Activated CD8-positive, alpha-beta T cell treated with anti-CD3 and anti-CD28 coated beads for 36 hours (primary cell): ENCODE results near the gene FAM98C. TPM values are rescaled to one million over a fixed set of nuclear protein-coding genes. Genes with fewer than 3 reads are reported as not detected.

Source experiments
- ATAC-seq: fragments of 200-7000 bp; cut with Tn5 transposase; one replicate; pipeline ENCODE4 v1.10.0; 2021; ENCODE audit warnings: mild to moderate bottlenecking, moderate library complexity
- CTCF ChIA-PET: fragments of 350-600 bp; sonication (Branson Sonifier 250); formaldehyde crosslinking; loops from one replicate; lab custom pipeline; 2021; ENCODE audit warnings: antibody characterized with exemption; lab: Charles Lee
- POLR2A ChIA-PET: fragments of 350-600 bp; sonication (Branson Sonifier 250); formaldehyde crosslinking; loops from one replicate; lab custom pipeline; 2021; ENCODE audit warnings: antibody characterized with exemption; lab: Charles Lee
- DNase-seq: peaks from one replicate; pipeline ENCODE4 v3.0.0-alpha.2; 2020
- H3K27ac Mint-ChIP-seq: one replicate; pipeline ENCODE4 v1.8.0; 2021; ENCODE audit warnings: mild to moderate bottlenecking, mixed read lengths
- H3K27me3 Mint-ChIP-seq: one replicate; pipeline ENCODE4 v1.8.0; 2021; ENCODE audit warnings: mixed read lengths
- H3K36me3 Mint-ChIP-seq: one replicate; pipeline ENCODE4 v1.8.0; 2021; ENCODE audit warnings: low read depth, mixed read lengths
- H3K4me1 Mint-ChIP-seq: one replicate; pipeline ENCODE4 v1.8.0; 2021; ENCODE audit warnings: low read depth, mixed read lengths
- H3K4me3 Mint-ChIP-seq: one replicate; pipeline ENCODE4 v1.8.0; 2021; ENCODE audit warnings: mild to moderate bottlenecking, moderate library complexity, mixed read lengths
- H3K9me3 Mint-ChIP-seq: one replicate; pipeline ENCODE4 v1.8.0; 2021; ENCODE audit warnings: mixed read lengths
- CTCF ChIP-seq: fragments of 200-600 bp; IDR thresholded peaks from one replicate; pipeline ENCODE4 v1.8.0; 2022; ENCODE audit warnings: antibody characterized with exemption, mild to moderate bottlenecking
- intact Hi-C: fragments of 100-400 bp; cut with micrococcal nuclease; formaldehyde crosslinking; loops from one replicate; pipeline ENCODE4 v1.10.0; 2022
- total RNA-seq, 2 experiments: library from RNA; stranded (reverse); gene quantifications; one replicate each; pipeline ENCODE4 v1.2.3, GENCODE V29; 2021

Gene FAM98C
- total RNA-seq, 2 experiments from 2014 or later, result 11.7 to 12.5 TPM

GRCh38 chr19:38374332-38375097, 28.4 kb upstream of the FAM98C start, which contains the start of gene PSMD8:
PSMD8 (plus strand) TSS chr19:38374571; CDS start chr19:38374602, 31 bp downstream.
- Mint-ChIP-seq H3K36me3 (peaks cover 27% of the 10 kb centered on the region), H3K27ac (peak within 1 kb of the TSS; percentile 99), H3K27me3 (peaks cover 1% of the 10 kb centered on the region), H3K9me3 (no peaks in the 10 kb centered on the region), H3K4me3 (peak within 1 kb of the TSS; percentile 100), H3K4me1 (peaks cover 23% of the 10 kb centered on the region)
- ChIA-PET POLR2A (interaction anchor here (0.6 to 3.4 kb wide), 9 partner anchors 8 to 470 kb away, joined by 3 to 40 read pairs (median 3); partner anchors contain the start of genes CATSPERG, GGN and SPRED3), CTCF (interaction anchor here (0.7 to 3.7 kb wide), 16 partner anchors 12 to 556 kb away, joined by 3 to 30 read pairs (median 5); partner anchors contain the start of genes CATSPERG, FAM98C, GGN and MRPS12)
- peak; percentile 99 for ATAC-seq
- intact Hi-C loops, result loop anchor here (5.0 kb wide), 1 partner anchor 37 kb away; the partner anchor contains the start of gene CATSPERG
- DNase-seq, result peak; percentile 100
- no peak for TF ChIP-seq CTCF

GRCh38 chr19:38375098-38375493, 27.8 kb upstream of the FAM98C start:
- intact Hi-C loops, result no loop called here
- peaks cover 23% of the 10 kb centered on the region for H3K4me1 Mint-ChIP-seq
- CTCF ChIA-PET, result interaction anchor here (1.2 to 3.7 kb wide), 6 partner anchors 13 to 141 kb away, joined by 3 to 30 read pairs (median 8); partner anchors contain the start of genes FAM98C and GGN
- POLR2A ChIA-PET, result interaction anchor here (0.7 to 3.4 kb wide), 6 partner anchors 8 to 140 kb away, joined by 3 to 40 read pairs (median 8); partner anchors contain the start of genes CATSPERG, GGN and SPRED3
- no peak for DNase-seq
- H3K36me3 Mint-ChIP-seq, result peaks cover 32% of the 10 kb centered on the region
- H3K27me3 Mint-ChIP-seq, result peaks cover 1% of the 10 kb centered on the region
- peak; percentile 0 for ATAC-seq
- H3K4me3 Mint-ChIP-seq, result peak overlapping the region; percentile 100
- no peak for TF ChIP-seq CTCF
- H3K9me3 Mint-ChIP-seq, result no peaks in the 10 kb centered on the region
- peak overlapping the region; percentile 99 for H3K27ac Mint-ChIP-seq

- Mint-ChIP-seq H3K9me3 (no peaks in the 10 kb centered on the region), H3K36me3 (peaks cover 38% of the 10 kb centered on the region), H3K27ac (peak overlapping the region; percentile 99), H3K4me3 (peak overlapping the region; percentile 100), H3K27me3 (no peaks in the 10 kb centered on the region), H3K4me1 (peaks cover 23% of the 10 kb centered on the region)
- intact Hi-C loops, result no loop called here
- CTCF ChIA-PET, result interaction anchor here (1.2 to 3.7 kb wide), 5 partner anchors 12 to 142 kb away, joined by 3 to 30 read pairs (median 4); partner anchors contain the start of genes FAM98C and GGN
- no peak for DNase-seq
- TF ChIP-seq CTCF, result no peak
- POLR2A ChIA-PET, result interaction anchor here (0.7 to 3.4 kb wide), 4 partner anchors 10 to 94 kb away, joined by 3 to 40 read pairs (median 8); partner anchors contain the start of genes CATSPERG, GGN and SPRED3
- ATAC-seq, result no peak
Measured at GRCh38 chr19:38375748-38376147, 27.1 kb upstream of the FAM98C start.

GRCh38 chr19:38376576-38376975, 26.3 kb upstream of the FAM98C start:
- peaks cover 47% of the 10 kb centered on the region for H3K36me3 Mint-ChIP-seq
- TF ChIP-seq CTCF, result no peak
- no peak for ATAC-seq
- intact Hi-C loops, result no loop called here
- no peaks in the 10 kb centered on the region for H3K27me3 Mint-ChIP-seq
- peak overlapping the region; percentile 100 for H3K4me3 Mint-ChIP-seq
- DNase-seq, result no peak
- no peaks in the 10 kb centered on the region for H3K9me3 Mint-ChIP-seq
- peaks cover 23% of the 10 kb centered on the region for H3K4me1 Mint-ChIP-seq
- ChIA-PET POLR2A (interaction anchor here (1.5 to 3.4 kb wide), 2 partner anchors 10 to 17 kb away, joined by 3 to 40 read pairs; partner anchors contain the start of genes GGN and SPRED3), CTCF (interaction anchor here (1.2 to 3.7 kb wide), 4 partner anchors 19 to 143 kb away, joined by 3 to 30 read pairs (median 4); partner anchors contain the start of gene FAM98C)
- no peak overlapping the region for H3K27ac Mint-ChIP-seq
